GM21515 (cell line): ENCODE data around the gene ZNF740.
A peak's percentile ranks its signal among the peaks of the same experiment; 100 is the strongest.
"Not testable (repeated sequence)": the region's sequence is repeated elsewhere in the genome, so short reads cannot be mapped to it uniquely, and the experiment has no call there.

Experiments
- ATAC-seq: cut with Tn5 transposase; IDR thresholded peaks from one replicate; pipeline ENCODE4 v1.9.1; 2021; ENCODE audit not compliant: unreplicated experiment

The ZNF740 gene

GRCh38 chr12:53193985-53194716 lies 13.6 kb downstream of the ZNF740 start:
- ATAC-seq = no peak

- ATAC-seq = no peak
These were observed 14.5 kb downstream of the ZNF740 start for GRCh38 chr12:53194973-53195372.

- ATAC-seq = no peak
These were observed 15.2 kb downstream of the ZNF740 start for GRCh38 chr12:53195516-53196420.

- no peak for ATAC-seq
These were observed 16.0 kb downstream of the ZNF740 start for GRCh38 chr12:53196486-53196885.

GRCh38 chr12:53197011-53197640 lies 16.6 kb downstream of the ZNF740 start:
- no peak for ATAC-seq

- ATAC-seq = no peak
These were observed 18.1 kb downstream of the ZNF740 start for GRCh38 chr12:53198486-53199110.

- ATAC-seq = peak; percentile 5
These were observed 19.2 kb downstream of the ZNF740 start for GRCh38 chr12:53199700-53200099.

GRCh38 chr12:53200107-53200457 lies 19.6 kb downstream of the ZNF740 start:
- peak; percentile 22 for ATAC-seq

GRCh38 chr12:53200458-53201176 lies 20.1 kb downstream of the ZNF740 start:
- ATAC-seq = peak; percentile 46

GRCh38 chr12:53201177-53201541 lies 20.6 kb downstream of the ZNF740 start:
- no peak for ATAC-seq

GRCh38 chr12:53201639-53202038 lies 21.1 kb downstream of the ZNF740 start:
- ATAC-seq = no peak

- ATAC-seq = not testable (repeated sequence)
These were observed 21.8 kb downstream of the ZNF740 start for GRCh38 chr12:53202316-53202715.

GRCh38 chr12:53204351-53204750 lies 23.8 kb downstream of the ZNF740 start:
- ATAC-seq = no peak

- peak; percentile 66 for ATAC-seq
These were observed 25.4 kb downstream of the ZNF740 start for GRCh38 chr12:53205747-53206419.

GRCh38 chr12:53207042-53207441 lies 26.5 kb downstream of the ZNF740 start, which contains the start of gene ITGB7:
ITGB7 (minus strand) TSS chr12:53207251; CDS start chr12:53200443, 6,808 bp downstream.
- peak; percentile 45 for ATAC-seq

- no peak for ATAC-seq
These were observed 27.9 kb downstream of the ZNF740 start for GRCh38 chr12:53208435-53208834.

- peak; percentile 34 for ATAC-seq
These were observed 28.4 kb downstream of the ZNF740 start for GRCh38 chr12:53208877-53209463.

GRCh38 chr12:53210843-53211242 lies 30.3 kb downstream of the ZNF740 start:
- ATAC-seq = no peak
